GM19193 (cell line): Measurements from ENCODE around the gene TMEM256.

Experiments
- POLR2A ChIP-seq: IDR thresholded peaks from 4 replicates; pipeline ENCODE4 v1.6.1; 2011; ENCODE audit not compliant: insufficient read depth, insufficient read length; ENCODE audit errors: extremely low read depth

The TMEM256 gene

DNA sequence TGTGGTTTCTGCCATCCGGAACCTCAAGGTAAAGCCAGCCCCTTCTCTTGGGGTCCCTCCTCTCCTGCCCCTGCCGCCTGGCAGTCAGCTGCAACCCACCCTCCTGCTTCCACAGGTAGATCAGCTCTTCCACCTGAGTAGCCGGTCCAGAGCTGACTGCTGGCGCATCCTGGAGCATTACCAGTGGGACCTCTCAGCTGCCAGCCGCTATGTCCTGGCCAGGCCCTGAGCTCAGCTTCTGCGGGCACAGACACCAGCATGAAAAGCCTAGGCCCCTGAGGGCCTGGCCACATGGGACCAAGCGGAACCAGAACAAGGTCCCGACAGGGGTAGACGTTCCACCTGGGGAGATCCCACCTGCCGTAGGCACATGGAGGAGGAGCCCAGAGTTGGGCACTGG lies 15.0 kb downstream of the TMEM256 start:
- TF ChIP-seq POLR2A, result no peak

- no peak for TF ChIP-seq POLR2A
These were observed 19.3 kb downstream of the TMEM256 start for GRCh38 chr17:7384489-7385081.

DNA sequence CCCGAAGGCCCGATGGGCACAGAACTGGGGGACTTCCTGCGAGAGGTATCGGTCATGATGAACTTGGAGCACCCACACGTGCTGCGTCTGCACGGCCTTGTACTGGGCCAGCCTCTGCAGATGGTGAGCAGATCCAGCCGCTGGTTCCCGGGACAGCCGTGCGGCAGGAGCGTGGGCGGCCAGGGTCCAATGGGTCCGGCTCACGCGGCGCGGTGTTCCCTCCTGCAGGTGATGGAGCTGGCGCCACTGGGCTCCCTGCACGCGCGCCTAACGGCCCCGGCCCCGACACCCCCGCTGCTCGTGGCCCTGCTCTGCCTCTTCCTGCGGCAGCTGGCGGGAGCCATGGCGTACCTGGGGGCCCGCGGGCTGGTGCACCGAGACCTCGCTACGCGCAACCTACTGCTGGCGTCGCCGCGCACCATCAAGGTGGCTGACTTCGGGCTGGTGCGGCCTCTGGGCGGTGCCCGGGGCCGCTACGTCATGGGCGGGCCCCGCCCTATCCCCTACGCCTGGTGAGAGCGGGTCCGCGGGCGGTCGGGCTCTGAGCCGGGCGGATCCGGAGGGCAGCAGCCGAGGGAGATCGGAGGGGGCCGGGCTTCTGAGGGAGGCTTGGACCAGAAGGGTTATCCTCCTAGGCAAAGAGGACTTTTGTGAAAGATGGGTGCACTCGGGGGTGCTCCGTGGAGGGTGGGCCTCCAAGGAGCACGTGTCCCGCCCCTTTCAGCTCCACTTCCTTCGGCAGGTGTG lies 20.0 kb downstream of the TMEM256 start:
- peak; percentile 43 for TF ChIP-seq POLR2A

- TF ChIP-seq POLR2A, result no peak
These were observed 20.5 kb downstream of the TMEM256 start for GRCh38 chr17:7383371-7383741.

DNA sequence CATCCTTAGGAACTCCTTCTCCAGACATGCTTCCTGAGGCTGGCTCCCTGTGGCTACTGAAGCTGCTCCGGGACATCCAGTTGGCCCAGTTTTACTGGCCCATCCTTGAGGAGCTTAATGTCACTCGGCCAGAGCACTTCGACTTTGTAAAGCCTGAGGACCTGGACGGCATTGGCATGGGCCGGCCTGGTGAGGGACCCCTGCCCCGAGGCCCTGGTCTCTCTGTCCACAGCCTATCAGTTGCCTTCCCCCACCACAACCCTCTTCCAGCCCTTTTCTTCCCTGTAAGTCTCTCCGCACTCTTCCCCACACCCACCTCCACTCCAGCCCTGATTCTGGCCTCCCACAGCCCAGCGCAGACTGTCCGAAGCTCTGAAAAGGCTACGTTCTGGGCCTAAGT lies 21.0 kb downstream of the TMEM256 start:
- TF ChIP-seq POLR2A, result no peak

DNA sequence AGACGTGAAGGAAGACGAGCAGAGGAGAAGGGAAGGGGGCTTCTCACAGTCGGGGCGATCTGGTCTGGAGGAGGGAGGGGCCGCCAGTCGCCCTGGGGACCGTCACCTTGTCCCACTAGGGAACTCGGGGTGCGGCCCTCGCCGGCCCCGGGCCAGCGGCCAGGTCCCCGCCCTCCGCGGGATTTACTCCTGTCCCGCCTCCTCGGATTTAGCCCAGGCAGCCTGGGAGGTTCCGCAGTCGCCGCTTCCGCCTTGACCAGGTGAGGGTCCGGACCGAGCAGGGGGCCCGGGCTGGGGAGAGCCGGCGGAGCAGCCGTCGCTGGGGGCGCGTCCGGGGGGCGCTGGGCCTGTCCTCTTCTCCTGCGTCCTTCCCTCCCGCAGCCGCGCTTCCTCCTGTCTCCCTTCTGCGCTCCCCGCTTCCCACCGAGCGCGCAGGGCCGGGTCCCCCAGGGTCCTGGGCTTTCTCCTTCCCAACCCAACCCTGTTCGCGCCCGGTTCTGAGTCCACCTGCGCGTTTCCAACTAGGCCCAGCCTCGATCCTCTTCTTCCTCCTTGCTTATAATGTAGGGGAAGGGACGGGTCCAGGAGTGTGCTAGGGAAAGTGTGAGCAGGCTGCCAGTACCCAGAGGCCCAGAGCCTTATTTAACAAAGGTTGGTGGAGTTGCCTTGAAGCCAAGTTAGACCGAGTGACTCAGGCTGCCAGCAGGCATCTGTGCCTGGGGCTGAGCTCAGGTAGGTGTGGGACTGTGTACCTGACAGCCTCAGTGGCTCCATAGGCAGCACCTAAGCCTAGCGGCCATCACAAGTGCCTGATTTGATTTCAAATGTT lies 22.8 kb downstream of the TMEM256 start, which contains the start of gene TNK1:
Gene TNK1, plus strand, starts transcription at position 235 of the 829 bp plus-strand sequence. CDS start 1,838 bp downstream, outside the sequence.
- no peak for TF ChIP-seq POLR2A

DNA sequence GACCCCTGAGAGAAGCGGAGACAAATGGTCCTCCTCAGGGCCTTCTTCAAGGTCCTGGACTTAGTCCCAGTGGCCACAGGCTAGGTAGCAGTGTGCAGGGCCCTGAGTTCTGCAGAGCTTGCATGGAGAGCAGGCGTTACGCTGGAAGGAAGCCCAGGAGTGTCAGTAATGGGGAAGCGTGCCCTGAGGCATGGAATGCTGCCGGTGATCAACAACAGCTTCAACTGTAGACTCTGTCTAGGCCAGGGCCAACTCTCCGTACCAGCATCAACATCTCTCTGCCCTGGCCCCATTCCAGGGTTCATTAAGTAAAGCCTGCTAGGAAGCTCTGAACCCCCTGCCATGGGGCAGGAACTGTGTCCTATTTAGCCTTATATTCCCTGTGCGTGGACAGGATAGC lies 23.6 kb downstream of the TMEM256 start:
- no peak for TF ChIP-seq POLR2A

GRCh38 chr17:7379134-7379533 lies 24.8 kb downstream of the TMEM256 start:
- no peak for TF ChIP-seq POLR2A

- TF ChIP-seq POLR2A, result no peak
These were observed 29.5 kb downstream of the TMEM256 start for GRCh38 chr17:7374353-7374752.

- no peak for TF ChIP-seq POLR2A
These were observed 33.0 kb downstream of the TMEM256 start for GRCh38 chr17:7370853-7371252.

DNA sequence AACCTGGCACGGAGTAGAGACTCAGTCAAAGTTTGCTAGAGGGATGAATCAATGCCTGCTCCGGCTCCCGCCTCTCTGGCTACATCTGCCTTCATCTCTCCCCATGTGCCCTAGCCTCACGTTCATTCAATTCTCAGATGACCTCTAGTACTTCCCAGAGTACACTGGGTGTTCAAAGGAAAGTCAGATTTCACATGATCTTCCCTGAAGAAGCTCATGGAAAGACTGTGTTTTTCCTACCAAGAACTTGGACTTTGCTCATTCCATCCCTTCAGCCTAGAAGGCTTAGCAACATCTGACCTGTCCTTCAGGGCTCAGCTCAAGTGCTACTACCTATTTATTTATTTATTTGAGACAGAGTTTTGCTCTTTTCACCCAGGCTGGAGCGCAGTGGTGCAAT lies 34.1 kb downstream of the TMEM256 start:
- TF ChIP-seq POLR2A, result no peak

DNA sequence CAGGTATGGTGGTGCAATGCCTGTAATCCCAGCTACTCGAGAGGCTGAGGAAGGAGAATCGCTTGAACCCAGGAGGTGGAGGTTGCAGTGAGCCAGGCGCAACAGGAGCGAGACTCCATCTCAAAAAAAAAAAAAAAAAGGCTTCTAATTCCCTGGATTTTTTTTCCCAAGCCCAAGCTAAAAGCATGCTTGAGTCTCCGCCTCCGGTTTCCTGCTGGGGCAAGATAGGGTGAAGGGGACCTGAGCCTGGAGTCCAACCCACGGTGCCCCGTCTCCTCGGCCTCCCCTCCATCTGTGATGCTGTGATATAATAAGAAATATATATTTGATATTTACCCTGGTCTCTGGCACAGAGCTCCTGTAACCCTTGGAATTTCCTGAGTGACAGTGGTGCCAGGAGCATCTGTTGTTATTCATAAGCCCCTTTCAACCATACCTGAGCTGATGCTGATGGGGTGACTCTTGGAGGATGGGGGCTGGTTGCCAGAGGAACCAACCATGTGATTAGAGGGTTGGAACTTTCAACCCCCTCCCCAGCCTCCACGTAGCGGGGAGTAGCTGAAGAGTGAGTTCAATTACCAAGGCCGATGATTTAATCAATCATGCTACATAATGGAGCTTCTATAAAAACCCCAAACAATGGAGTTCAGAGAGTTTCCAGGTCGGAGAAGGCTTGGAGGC lies 35.8 kb downstream of the TMEM256 start:
- TF ChIP-seq POLR2A, result no peak

DNA sequence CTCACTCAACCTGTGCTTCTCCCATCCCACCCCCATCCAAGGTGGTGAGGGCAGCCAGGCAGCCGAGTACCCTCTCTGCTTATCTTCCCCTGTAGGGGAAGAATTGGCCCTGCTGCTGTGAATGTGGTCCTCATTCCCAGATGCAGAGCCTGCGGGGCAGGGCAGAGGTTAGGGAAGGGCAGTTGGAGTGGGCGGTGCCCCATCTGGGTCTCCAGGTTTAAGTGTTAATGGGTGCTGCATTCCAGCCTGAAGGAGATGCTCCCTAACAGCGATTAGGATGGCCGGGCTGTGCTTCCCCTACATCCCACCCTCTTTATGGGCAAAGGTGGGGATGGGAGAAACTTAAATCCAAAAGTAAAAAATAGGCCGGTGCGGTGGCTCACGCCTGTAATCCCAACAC lies 36.8 kb downstream of the TMEM256 start:
- TF ChIP-seq POLR2A, result no peak

- TF ChIP-seq POLR2A, result no peak
These were observed 40.6 kb downstream of the TMEM256 start for GRCh38 chr17:7363311-7363710.

DNA sequence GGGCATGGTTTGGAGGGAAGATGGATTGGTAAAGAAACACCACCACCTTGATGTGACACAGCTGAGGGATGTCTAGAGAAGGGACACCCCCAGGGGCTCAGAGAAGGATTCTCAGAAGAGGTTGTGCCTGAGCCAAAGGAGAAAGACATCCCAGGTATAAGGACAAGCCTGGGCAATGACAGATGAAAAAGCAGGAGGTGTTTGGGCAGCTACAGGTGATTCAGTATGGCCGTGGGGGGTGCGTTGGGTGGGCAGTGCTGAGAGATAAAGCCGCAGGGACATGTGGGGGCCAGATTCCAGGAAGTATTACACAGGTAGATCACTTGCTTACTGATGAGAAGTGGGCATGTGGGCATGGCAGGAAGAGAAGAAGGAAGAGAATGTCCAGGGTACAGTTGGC lies 42.0 kb downstream of the TMEM256 start:
- no peak for TF ChIP-seq POLR2A
